BJ (cell line): ENCODE results near the gene CXCL8. TPM values are rescaled to one million over a fixed set of nuclear protein-coding genes. Genes with fewer than 3 reads are reported as not detected.

ENCODE experiments used
- CTCF ChIA-PET: fragments of 350-600 bp; formaldehyde crosslinking; extraction: SDS; loops from one replicate; lab custom pipeline; 2021; ENCODE audit warnings: antibody characterized with exemption, inconsistent platforms; lab: Yijun Ruan, JAX
- POLR2A ChIA-PET: fragments of 300-600 bp; sonication (Branson Sonifier 250); formaldehyde crosslinking; extraction: SDS; loops from one replicate; lab custom pipeline; 2021; ENCODE audit warnings: antibody characterized with exemption; lab: Charles Lee
- DNase-seq: peaks from one replicate; pipeline ENCODE4 v3.0.0-alpha.2; 2011; ENCODE audit warnings: low read depth
- H3K27me3 ChIP-seq: 2 replicates; pipeline ENCODE4 v1.6.0; 2011; ENCODE audit warnings: low read length; ENCODE audit not compliant: control insufficient read depth, insufficient read depth
- H3K36me3 ChIP-seq: 2 replicates; pipeline ENCODE4 v1.5.1; 2011; ENCODE audit warnings: low read length; ENCODE audit not compliant: control insufficient read depth, insufficient read depth
- H3K4me3 ChIP-seq: 2 replicates; pipeline ENCODE4 v1.5.1; 2011; ENCODE audit warnings: low read depth, mild to moderate bottlenecking, control low read depth, low read length
- CTCF ChIP-seq: IDR thresholded peaks from 2 replicates; pipeline ENCODE4 v1.5.1; 2011; ENCODE audit warnings: low read depth, mild to moderate bottlenecking, control low read depth, inconsistent platforms, low read length, moderate library complexity; ENCODE audit not compliant: insufficient read depth
- polyA plus RNA-seq: library from polyadenylated mRNA; depleted of rRNA; stranded (reverse); fragments of >200 nt; gene quantifications from 2 replicates; pipeline ENCODE4 v1.2.3, GENCODE V29; 2011

CXCL8 gene
- polyA plus RNA-seq, 1 experiment, result 1.1 TPM

GRCh38 chr4:73742490-73743160, 2.3 kb downstream of the CXCL8 start:
- Histone ChIP-seq H3K36me3 (no peaks in the 10 kb centered on the region), H3K27me3 (no peaks in the 10 kb centered on the region), H3K4me3 (no peak overlapping the region)
- no peak for TF ChIP-seq CTCF
- POLR2A ChIA-PET, result no interaction called here
- DNase-seq, result no peak
- CTCF ChIA-PET, result no interaction called here

DNA sequence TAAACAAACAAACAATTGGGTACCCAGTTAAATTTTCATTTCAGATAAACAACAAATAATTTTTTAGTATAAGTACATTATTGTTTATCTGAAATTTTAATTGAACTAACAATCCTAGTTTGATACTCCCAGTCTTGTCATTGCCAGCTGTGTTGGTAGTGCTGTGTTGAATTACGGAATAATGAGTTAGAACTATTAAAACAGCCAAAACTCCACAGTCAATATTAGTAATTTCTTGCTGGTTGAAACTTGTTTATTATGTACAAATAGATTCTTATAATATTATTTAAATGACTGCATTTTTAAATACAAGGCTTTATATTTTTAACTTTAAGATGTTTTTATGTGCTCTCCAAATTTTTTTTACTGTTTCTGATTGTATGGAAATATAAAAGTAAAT, 2.9 kb downstream of the CXCL8 start:
- Histone ChIP-seq H3K27me3 (no peaks in the 10 kb centered on the region; the same call in 1 of the 2 replicates), H3K36me3 (no peaks in the 10 kb centered on the region), H3K4me3 (no peak overlapping the region)
- ChIA-PET CTCF (no interaction called here), POLR2A (no interaction called here)
- DNase-seq, result no peak
- TF ChIP-seq CTCF, result no peak

DNA sequence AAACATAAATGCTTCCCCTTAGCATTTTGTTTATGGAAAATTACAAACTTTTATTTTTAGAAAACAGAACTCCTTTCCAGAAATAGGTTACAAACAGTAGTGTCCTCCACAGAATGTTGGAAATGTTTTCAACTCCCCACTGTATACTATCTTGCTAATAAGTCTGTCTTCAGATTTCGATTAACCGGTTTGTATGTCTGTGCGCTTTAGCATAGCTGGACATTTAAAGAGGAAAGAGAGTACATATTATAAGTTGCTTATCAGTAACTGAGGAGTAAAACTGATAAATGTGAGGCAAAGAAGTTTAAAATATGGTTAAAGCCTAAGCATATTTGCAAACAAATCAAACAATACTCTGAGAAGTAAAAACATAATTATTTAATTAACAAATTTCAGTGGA, 3.4 kb downstream of the CXCL8 start:
- H3K4me3 ChIP-seq, result no peak overlapping the region
- TF ChIP-seq CTCF, result no peak
- ChIA-PET POLR2A (no interaction called here), CTCF (no interaction called here)
- H3K27me3 ChIP-seq, result no peaks in the 10 kb centered on the region; the same call in 1 of the 2 replicates
- no peak for DNase-seq
- H3K36me3 ChIP-seq, result no peaks in the 10 kb centered on the region

DNA sequence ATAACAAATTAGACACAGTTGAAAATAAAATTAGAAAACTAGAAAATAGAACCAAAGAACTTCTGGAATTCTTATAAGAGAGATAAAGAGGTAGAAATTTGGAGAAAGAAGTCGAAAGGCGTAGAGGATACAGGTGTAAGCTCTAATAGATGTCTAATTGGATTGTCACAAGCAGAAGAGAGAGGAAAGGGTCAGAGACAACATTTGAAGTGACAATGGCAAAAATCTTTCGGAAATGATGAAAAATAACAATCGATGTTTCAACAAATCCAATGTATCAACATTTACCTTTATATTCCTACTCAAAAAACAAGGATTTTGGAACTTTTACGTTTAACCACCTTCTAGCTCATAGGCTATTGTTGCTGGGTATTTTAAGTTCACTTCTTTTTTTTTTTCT, 3.8 kb downstream of the CXCL8 start:
- no peaks in the 10 kb centered on the region; the same call in 1 of the 2 replicates for H3K27me3 ChIP-seq
- no peak for DNase-seq
- TF ChIP-seq CTCF, result no peak
- H3K4me3 ChIP-seq, result no peak overlapping the region
- CTCF ChIA-PET, result no interaction called here
- POLR2A ChIA-PET, result no interaction called here
- H3K36me3 ChIP-seq, result no peaks in the 10 kb centered on the region

DNA sequence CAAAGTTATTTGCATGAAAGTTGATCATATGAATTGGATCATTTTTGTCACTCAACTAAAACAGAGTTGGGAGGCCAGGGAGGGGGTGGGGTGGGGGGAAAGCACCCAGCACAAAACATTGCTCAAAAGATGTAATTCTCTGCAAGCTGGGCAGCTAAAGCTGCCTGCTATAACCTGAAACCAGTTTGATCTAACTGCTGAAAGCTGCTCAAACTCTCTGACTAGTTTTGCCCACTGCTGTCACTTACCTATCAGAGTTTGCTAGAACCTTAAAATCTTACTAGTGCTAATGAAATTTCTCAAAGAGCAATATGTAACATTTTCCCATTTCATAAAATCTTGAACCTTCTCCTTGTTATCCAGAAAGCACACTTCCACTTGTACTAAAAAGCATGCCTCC, 10.4 kb downstream of the CXCL8 start:
- no peak for DNase-seq
- TF ChIP-seq CTCF, result no peak
- ChIA-PET CTCF (interaction anchor here (1.0 to 1.5 kb wide), 2 partner anchors 10 to 13 kb away, joined by 3 to 4 read pairs; partner anchors contain the start of gene CXCL8), POLR2A (no interaction called here)
- H3K36me3 ChIP-seq, result no peaks in the 10 kb centered on the region
- H3K27me3 ChIP-seq, result no peaks in the 10 kb centered on the region; the same call in 1 of the 2 replicates
- no peak overlapping the region for H3K4me3 ChIP-seq
